ENCODE data around the gene DPP6. TPM values are rescaled to one million over a fixed set of nuclear protein-coding genes. Genes with fewer than 3 reads are reported as not detected.
A peak's percentile ranks its signal among the peaks of the same experiment; 100 is the strongest.

The DPP6 gene
- total RNA-seq, 2 donors from 2014 or later: 0.99 to 1.8 TPM

- Histone ChIP-seq H3K27ac (no peak overlapping the region), H3K4me1 (no peaks in the 10 kb centered on the region), H3K4me3 (no peak overlapping the region), H3K27me3 (no peaks in the 10 kb centered on the region), H3K36me3 (replicated peaks in 1 of 2; ENCODE audit: insufficient read depth in 1 of 2, low read depth in 2 of 2) (no peaks in the 10 kb centered on the region), H3K9me3 (no peaks in the 10 kb centered on the region)
- 53 to 75% methylated on average over 4 of the region's 4 CpGs for WGBS, 2 donors
- DNase-seq: no peak
- ATAC-seq: no peak
- intact Hi-C loops (cut with DNase I): no loop called here
- TF ChIP-seq CTCF (IDR thresholded peaks at IDR 0.05) (no peak), POLR2A (IDR thresholded peaks at IDR 0.05) (no peak)
These were observed 588.7 kb downstream of the DPP6 start for GRCh38 chr7:154640917-154641316.

GRCh38 chr7:154644366-154644765 is 592.2 kb downstream of the DPP6 start:
- H3K27ac ChIP-seq: no peak overlapping the region
- no peaks in the 10 kb centered on the region for H3K9me3 ChIP-seq
- intact Hi-C loops (cut with DNase I): no loop called here
- TF ChIP-seq CTCF (IDR thresholded peaks at IDR 0.05) (no peak), POLR2A (IDR thresholded peaks at IDR 0.05) (no peak)
- WGBS, 2 donors: 85 to 87% methylated on average over 3 of the region's 3 CpGs
- H3K4me3 ChIP-seq: no peak overlapping the region
- ATAC-seq (no peak), DNase-seq (no peak)
- no peaks in the 10 kb centered on the region for H3K27me3 ChIP-seq
- H3K36me3 ChIP-seq (replicated peaks in 1 of 2; ENCODE audit: insufficient read depth in 1 of 2, low read depth in 2 of 2): no peaks in the 10 kb centered on the region
- no peaks in the 10 kb centered on the region for H3K4me1 ChIP-seq

GRCh38 chr7:154646126-154647013 is 594.2 kb downstream of the DPP6 start:
- no peaks in the 10 kb centered on the region for H3K36me3 ChIP-seq (replicated peaks in 1 of 2; ENCODE audit: insufficient read depth in 1 of 2, low read depth in 2 of 2)
- H3K9me3 ChIP-seq: no peaks in the 10 kb centered on the region
- no peaks in the 10 kb centered on the region for H3K27me3 ChIP-seq
- TF ChIP-seq POLR2A (IDR thresholded peaks at IDR 0.05) (no peak), CTCF (IDR thresholded peaks at IDR 0.05) (no peak)
- 68 to 72% methylated on average over 11 of the region's 11 CpGs for WGBS, 2 donors
- no peak overlapping the region for H3K27ac ChIP-seq
- no peak overlapping the region for H3K4me3 ChIP-seq
- DNase-seq (no peak), ATAC-seq (no peak)
- intact Hi-C loops (cut with DNase I): no loop called here
- no peaks in the 10 kb centered on the region for H3K4me1 ChIP-seq

GRCh38 chr7:154647625-154648024 is 595.4 kb downstream of the DPP6 start:
- Histone ChIP-seq H3K4me1 (no peaks in the 10 kb centered on the region), H3K27ac (no peak overlapping the region), H3K36me3 (replicated peaks in 1 of 2; ENCODE audit: insufficient read depth in 1 of 2, low read depth in 2 of 2) (no peaks in the 10 kb centered on the region), H3K9me3 (no peaks in the 10 kb centered on the region), H3K4me3 (no peak overlapping the region), H3K27me3 (no peaks in the 10 kb centered on the region)
- ATAC-seq (no peak), DNase-seq (peak in 2 of 4 donors; percentile 10 to 16)
- no peak for TF ChIP-seq CTCF (IDR thresholded peaks at IDR 0.05)
- TF ChIP-seq POLR2A (IDR thresholded peaks at IDR 0.05): no peak
- intact Hi-C loops (cut with DNase I): no loop called here
- 61 to 77% methylated on average over 11 to 12 of the region's 12 CpGs for WGBS, 2 donors

- DNase-seq (no peak), ATAC-seq (no peak)
- 69% methylated on average over 5 of the region's 5 CpGs for WGBS, 2 donors
- H3K36me3 ChIP-seq (replicated peaks in 1 of 2; ENCODE audit: insufficient read depth in 1 of 2, low read depth in 2 of 2): no peaks in the 10 kb centered on the region
- no peak overlapping the region for H3K27ac ChIP-seq
- TF ChIP-seq CTCF (IDR thresholded peaks at IDR 0.05): no peak
- TF ChIP-seq POLR2A (IDR thresholded peaks at IDR 0.05): no peak
- no peaks in the 10 kb centered on the region for H3K9me3 ChIP-seq
- H3K4me1 ChIP-seq: no peaks in the 10 kb centered on the region
- no peak overlapping the region for H3K4me3 ChIP-seq
- H3K27me3 ChIP-seq: no peaks in the 10 kb centered on the region
- intact Hi-C loops (cut with DNase I): no loop called here
These were observed 596.8 kb downstream of the DPP6 start for GRCh38 chr7:154649015-154649414.
